Uterine smooth muscle cell (primary cell): ENCODE measurements around the gene AWAT1. TPM values are rescaled to one million over a fixed set of nuclear protein-coding genes. Genes with fewer than 3 reads are reported as not detected.

ENCODE experiments used
- total RNA-seq: library from RNA; depleted of rRNA; stranded (reverse); fragments of >200 nt; gene quantifications from 2 replicates; pipeline ENCODE4 v1.2.3, GENCODE V29; 2014

Gene AWAT1
- total RNA-seq = not detected in 2 replicates

DNA sequence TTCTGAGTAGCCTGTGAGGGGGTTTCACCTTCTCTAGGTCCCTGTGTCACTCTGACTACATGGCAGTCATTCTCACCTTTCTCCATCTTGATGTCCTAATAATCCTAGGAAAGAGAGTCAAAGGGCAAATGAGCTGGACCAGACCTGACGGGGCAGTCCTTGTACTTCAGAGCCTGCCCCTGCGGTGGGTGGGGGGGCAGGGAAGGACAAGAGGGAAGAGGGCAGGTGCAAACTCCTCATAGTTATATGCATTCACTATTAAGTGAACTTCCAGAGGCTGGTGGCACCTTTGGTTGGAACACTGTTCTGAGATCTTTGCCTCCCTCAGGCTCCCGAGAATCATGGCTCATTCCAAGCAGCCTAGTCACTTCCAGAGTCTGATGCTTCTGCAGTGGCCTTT is at the start of gene AWAT1:
Gene AWAT1, plus strand, starts transcription at position 301 of the 400 bp plus-strand sequence. Its CDS starts 41 bp downstream, at position 342.

DNA sequence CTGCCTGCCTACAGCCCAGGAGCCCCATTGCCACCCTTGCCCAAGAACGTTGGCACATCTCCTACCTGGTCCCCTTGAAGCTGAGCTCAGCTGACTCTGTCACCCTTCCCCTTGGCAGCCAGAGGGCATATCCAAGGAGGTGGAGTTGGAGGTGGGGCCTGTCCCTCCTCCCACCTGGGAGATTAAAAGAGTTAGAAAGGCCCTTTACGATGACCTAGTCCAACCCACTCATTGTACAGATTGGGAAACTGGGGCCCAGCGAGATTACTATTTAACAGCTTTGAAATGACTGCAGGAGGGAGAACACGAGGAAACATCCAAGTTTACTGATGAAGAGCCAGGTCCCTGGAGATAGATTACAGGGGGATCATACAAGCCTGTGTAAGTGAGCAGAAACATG is 25.6 kb downstream of the AWAT1 start, which contains the start of gene P2RY4:
Gene P2RY4, minus strand, starts transcription at position 101 of the 400 bp plus-strand sequence. CDS start 580 bp downstream, outside the sequence.

DNA sequence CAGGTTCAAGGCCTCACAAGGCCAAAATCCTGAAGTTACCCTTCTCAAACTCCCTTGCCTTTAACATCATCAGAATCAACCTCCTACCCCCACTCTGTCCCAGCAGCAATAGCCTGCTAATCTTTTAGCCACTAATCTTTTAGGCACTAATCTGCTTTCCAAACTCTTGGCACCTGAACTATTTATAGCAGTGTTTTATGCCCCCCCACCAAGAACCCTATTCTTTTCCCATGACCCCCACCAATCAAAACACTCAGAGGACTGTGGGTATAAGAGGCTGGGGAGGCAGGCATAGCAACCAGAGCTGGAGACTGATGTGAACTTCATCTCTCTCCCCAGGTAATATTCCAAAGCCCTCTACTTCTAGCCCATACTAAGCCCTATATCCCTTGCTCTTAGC is 33.6 kb downstream of the AWAT1 start, which contains the start of gene ARR3:
Gene ARR3, plus strand, starts transcription at position 301 of the 400 bp plus-strand sequence. CDS start 1,052 bp downstream, outside the sequence.

DNA sequence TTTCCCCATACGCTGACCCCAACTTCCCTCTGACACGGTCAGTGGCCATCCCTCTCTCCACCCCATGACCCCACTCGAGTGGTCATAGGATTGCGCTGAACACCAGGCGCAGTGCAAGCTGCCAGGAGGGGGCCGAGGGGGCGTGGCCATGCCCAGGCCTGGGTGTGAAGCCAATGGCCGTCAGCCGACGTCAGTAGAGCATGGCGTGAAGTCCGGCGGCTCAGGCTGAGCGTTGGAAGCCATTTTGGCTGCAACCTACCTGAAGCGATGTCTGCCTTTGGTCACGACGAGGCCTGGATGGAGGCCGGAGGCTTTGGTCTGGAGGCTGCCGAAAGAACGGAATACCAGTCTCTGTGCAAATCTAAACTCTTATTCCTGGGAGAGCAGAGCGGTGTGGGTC is 47.5 kb downstream of the AWAT1 start, which contains the start of gene RAB41:
Gene RAB41, plus strand, starts transcription at position 222 of the 400 bp plus-strand sequence. Its CDS starts 46 bp downstream, at position 268.

Other genes starting within 250 kb of the AWAT1 start
- gene AWAT2, start 184.7 kb upstream of the AWAT1 start, total RNA-seq = not detected in 2 replicates
- gene OTUD6A, start 172.2 kb upstream of the AWAT1 start, total RNA-seq = under 0.01 TPM in 1 of 2 replicates, not detected in the other
- gene IGBP1, start 101.2 kb upstream of the AWAT1 start, total RNA-seq = 50.7 and 78.6 TPM in 2 replicates
- gene DGAT2L6, start 57.2 kb upstream of the AWAT1 start, total RNA-seq = not detected in 2 replicates
- gene P2RY4, start 25.5 kb downstream of the AWAT1 start, total RNA-seq = under 0.01 TPM in 1 of 2 replicates, not detected in the other
- not detected in 2 replicates for gene ARR3, start 33.7 kb downstream of the AWAT1 start, total RNA-seq
- gene RAB41, start 47.5 kb downstream of the AWAT1 start, total RNA-seq = not detected in 2 replicates
- 39.2 and 40.3 TPM in 2 replicates for gene PDZD11, start 55.3 kb downstream of the AWAT1 start, total RNA-seq
- 10.9 and 35.3 TPM in 2 replicates for gene KIF4A, start 55.4 kb downstream of the AWAT1 start, total RNA-seq
- not detected in 2 replicates for gene GDPD2, start 188.7 kb downstream of the AWAT1 start, total RNA-seq
- 24.7 and 26.9 TPM in 2 replicates for gene DLG3, start 210.2 kb downstream of the AWAT1 start, total RNA-seq